OCI-LY3 (cell line): Measurements from ENCODE around the gene BACH2.

Experiments used
- H2AFZ ChIP-seq: fragments of 200-600, 300-600 bp; shearing (Covaris generic); 2 replicates; pipeline ENCODE4 v1.6.0; 2014; ENCODE audit warnings: antibody characterized with exemption, low read depth, low read length
- H3K27ac ChIP-seq: fragments of 200-600, 300-600 bp; sonication (generic); 2 replicates; pipeline ENCODE4 v1.5.1; 2014; ENCODE audit warnings: mild to moderate bottlenecking, low read length, moderate library complexity, mixed read lengths
- H3K27me3 ChIP-seq: fragments of 200-600, 300-600 bp; sonication (generic); 2 replicates; pipeline ENCODE4 v1.6.1; 2014; ENCODE audit warnings: low read depth, low read length, mixed read lengths
- H3K36me3 ChIP-seq: fragments of 200-600, 300-600 bp; sonication (generic); replicated peaks from 2 replicates; pipeline ENCODE3; 2014; ENCODE audit warnings: low read depth, low read length, mixed read lengths
- H3K4me1 ChIP-seq: fragments of 300-600, 200-600 bp; sonication (generic); 2 replicates; pipeline ENCODE4 v1.6.1; 2014; ENCODE audit warnings: low read length, mixed read lengths
- H3K4me2 ChIP-seq: fragments of 200-600, 300-600 bp; sonication (generic); 2 replicates; pipeline ENCODE4 v1.6.1; 2014; ENCODE audit warnings: low read length, mixed read lengths
- H3K4me3 ChIP-seq: fragments of 300-600, 200-600 bp; sonication (generic); 2 replicates; pipeline ENCODE4 v1.5.1; 2014; ENCODE audit warnings: antibody characterized with exemption, mild to moderate bottlenecking, low read length, moderate library complexity
- H3K79me2 ChIP-seq: fragments of 300-600, 200-600 bp; shearing (Covaris generic); 2 replicates; pipeline ENCODE4 v1.6.1; 2014; ENCODE audit warnings: mild to moderate bottlenecking, low read length, mixed read lengths
- H3K9ac ChIP-seq: fragments of 300-600, 200-600 bp; shearing (Covaris generic); 2 replicates; pipeline ENCODE4 v1.6.0; 2014; ENCODE audit warnings: mild to moderate bottlenecking, low read length, moderate library complexity
- H3K9me3 ChIP-seq: fragments of 200-600, 300-600 bp; shearing (Covaris generic); 2 replicates; pipeline ENCODE4 v1.6.1; 2014; ENCODE audit warnings: low read length, mixed read lengths; ENCODE audit not compliant: insufficient read depth
- H4K20me1 ChIP-seq: fragments of 200-600, 300-600 bp; sonication (generic); 2 replicates; pipeline ENCODE4 v1.6.1; 2016; ENCODE audit warnings: low read length, mixed read lengths; ENCODE audit not compliant: insufficient read depth
- EZH2phosphoT487 ChIP-seq: fragments of 200-600 bp; shearing (Covaris generic); IDR thresholded peaks from 2 replicates; pipeline ENCODE4 v1.6.1; 2018; ENCODE audit warnings: antibody characterized with exemption, mixed run types, low read depth
- TF ChIP-seq, protein P1 (sequence below): fragments of 200-600, 300-600 bp; sonication (generic); IDR thresholded peaks from 2 replicates; pipeline ENCODE4 v1.5.1; 2014; ENCODE audit warnings: antibody characterized with exemption, low read length, low read depth

The BACH2 gene

DNA sequence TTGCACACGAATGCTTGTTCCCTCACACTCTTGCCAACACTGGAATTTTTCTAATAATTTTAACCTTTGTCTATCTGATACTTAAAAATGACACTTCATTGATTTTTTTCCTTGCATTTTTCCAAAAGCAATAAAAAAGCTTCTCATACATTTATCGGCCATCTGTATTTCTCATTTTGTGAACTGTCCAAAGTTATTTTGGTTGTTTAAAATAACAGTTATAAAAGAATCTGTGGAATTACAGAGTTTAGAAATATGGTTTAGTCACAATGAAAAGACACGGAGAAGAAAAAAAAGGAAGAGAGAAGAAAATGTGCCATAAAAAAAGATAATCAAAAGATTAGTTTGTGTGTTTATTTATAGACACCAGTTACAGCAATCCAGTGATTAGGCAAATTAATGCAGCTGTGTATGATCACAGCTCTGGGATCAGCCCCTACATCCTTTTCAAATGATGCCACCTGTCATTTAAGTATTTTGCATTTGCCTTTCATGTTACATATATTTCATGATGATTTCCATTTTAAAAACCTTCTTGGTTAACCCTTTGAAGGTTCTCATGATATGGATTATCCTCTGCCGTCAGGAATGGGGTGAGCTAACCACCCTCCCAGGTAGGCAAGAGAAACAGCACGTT is 171.7 kb downstream of the BACH2 start:
- Histone ChIP-seq H3K36me3 (no peaks in the 10 kb centered on the region), H3K4me2 (no peak overlapping the region), H3K79me2 (no peaks in the 10 kb centered on the region), H3K27me3 (peaks cover 64% of the 10 kb centered on the region), H3K4me3 (no peak overlapping the region), H3K4me1 (no peaks in the 10 kb centered on the region; the same call in 1 of the 2 replicates), H4K20me1 (0 out of 2 replicates have a peak, but pooled peaks cover 5% of the 10 kb centered on the region), H2AFZ (no peak overlapping the region), H3K9ac (no peak overlapping the region), H3K9me3 (no peaks in the 10 kb centered on the region), H3K27ac (no peak overlapping the region)
- no peak for TF ChIP-seq EZH2phosphoT487
- TF ChIP-seq, protein P1, sequence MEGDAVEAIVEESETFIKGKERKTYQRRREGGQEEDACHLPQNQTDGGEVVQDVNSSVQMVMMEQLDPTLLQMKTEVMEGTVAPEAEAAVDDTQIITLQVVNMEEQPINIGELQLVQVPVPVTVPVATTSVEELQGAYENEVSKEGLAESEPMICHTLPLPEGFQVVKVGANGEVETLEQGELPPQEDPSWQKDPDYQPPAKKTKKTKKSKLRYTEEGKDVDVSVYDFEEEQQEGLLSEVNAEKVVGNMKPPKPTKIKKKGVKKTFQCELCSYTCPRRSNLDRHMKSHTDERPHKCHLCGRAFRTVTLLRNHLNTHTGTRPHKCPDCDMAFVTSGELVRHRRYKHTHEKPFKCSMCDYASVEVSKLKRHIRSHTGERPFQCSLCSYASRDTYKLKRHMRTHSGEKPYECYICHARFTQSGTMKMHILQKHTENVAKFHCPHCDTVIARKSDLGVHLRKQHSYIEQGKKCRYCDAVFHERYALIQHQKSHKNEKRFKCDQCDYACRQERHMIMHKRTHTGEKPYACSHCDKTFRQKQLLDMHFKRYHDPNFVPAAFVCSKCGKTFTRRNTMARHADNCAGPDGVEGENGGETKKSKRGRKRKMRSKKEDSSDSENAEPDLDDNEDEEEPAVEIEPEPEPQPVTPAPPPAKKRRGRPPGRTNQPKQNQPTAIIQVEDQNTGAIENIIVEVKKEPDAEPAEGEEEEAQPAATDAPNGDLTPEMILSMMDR = no peak

DNA sequence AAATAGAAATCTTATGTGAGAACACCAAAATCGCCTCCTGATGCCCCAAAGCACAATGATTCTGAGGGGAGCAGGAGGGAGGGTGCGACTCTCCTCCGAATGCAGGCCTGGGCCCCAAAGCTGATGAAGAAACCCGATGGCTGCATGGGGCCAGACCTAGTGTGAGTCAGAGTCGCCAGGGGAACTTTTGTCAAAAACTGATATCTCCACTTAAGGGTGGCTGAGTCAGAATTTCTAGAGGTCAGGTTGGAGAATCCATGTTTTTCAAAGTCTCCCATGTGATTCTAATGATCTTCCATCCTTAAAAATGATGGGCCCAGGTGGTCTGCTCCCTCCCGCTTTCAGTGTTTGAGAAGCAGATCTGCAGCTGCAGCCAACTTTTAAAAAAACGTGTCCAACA is 172.8 kb downstream of the BACH2 start:
- H4K20me1 ChIP-seq = 0 out of 2 replicates have a peak, but pooled peaks cover 5% of the 10 kb centered on the region
- no peak overlapping the region for H3K27ac ChIP-seq
- H3K9ac ChIP-seq = no peak overlapping the region
- no peaks in the 10 kb centered on the region for H3K9me3 ChIP-seq
- H3K4me1 ChIP-seq = no peaks in the 10 kb centered on the region; the same call in 1 of the 2 replicates
- no peak overlapping the region for H3K4me3 ChIP-seq
- H3K79me2 ChIP-seq = no peaks in the 10 kb centered on the region
- no peak overlapping the region for H3K4me2 ChIP-seq
- TF ChIP-seq, protein P1 = no peak
- no peak for TF ChIP-seq EZH2phosphoT487
- peaks cover 74% of the 10 kb centered on the region for H3K27me3 ChIP-seq
- H2AFZ ChIP-seq = no peak overlapping the region
- H3K36me3 ChIP-seq = no peaks in the 10 kb centered on the region

DNA sequence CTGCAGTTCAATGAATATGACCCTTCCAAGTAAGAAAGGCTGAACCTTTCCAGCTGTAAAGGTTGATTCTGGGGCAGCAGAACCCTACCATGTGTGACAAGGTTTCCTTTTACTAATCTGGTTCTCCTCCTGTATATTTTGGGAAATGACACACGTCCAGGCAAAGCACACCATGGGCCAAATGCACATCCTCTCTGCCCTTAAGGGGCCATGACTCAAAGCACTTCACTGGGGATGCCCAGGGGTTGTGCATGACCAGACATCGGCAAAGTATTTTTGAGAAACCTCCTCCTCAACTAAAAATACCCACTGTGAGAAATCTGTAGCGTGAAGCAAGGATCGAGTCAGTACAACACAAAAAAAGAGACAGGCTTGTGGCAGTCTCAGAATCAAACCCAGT is 174.7 kb downstream of the BACH2 start:
- Histone ChIP-seq H3K9ac (no peak overlapping the region), H2AFZ (no peak overlapping the region), H3K4me3 (no peak overlapping the region), H3K4me2 (no peak overlapping the region), H3K36me3 (no peaks in the 10 kb centered on the region), H4K20me1 (0 out of 2 replicates have a peak, but pooled peaks cover 5% of the 10 kb centered on the region), H3K4me1 (no peaks in the 10 kb centered on the region; the same call in 1 of the 2 replicates), H3K9me3 (no peaks in the 10 kb centered on the region), H3K27me3 (peaks cover 85% of the 10 kb centered on the region), H3K27ac (no peak overlapping the region), H3K79me2 (no peaks in the 10 kb centered on the region)
- no peak for TF ChIP-seq EZH2phosphoT487
- TF ChIP-seq, protein P1 = no peak

DNA sequence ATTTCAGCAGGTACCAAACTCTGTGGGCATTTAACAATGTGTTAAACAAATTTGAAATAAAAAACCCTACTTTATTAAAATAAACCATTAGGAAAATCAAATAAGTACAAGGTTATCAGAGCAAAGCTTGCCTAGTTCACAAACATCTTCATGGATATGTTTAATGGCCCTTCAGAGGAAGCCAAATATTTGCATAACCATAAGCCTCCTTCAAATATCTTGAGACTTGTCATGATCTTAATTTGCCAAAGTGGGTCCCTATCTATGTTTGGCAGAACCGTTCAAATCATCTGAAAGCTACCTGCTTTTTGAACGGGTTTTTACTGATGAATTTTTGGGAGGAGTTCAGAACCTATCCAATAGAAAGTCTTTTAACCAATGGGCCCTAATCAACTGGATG is 176.3 kb downstream of the BACH2 start:
- no peaks in the 10 kb centered on the region; the same call in 1 of the 2 replicates for H3K4me1 ChIP-seq
- H3K9me3 ChIP-seq = no peaks in the 10 kb centered on the region
- 0 out of 2 replicates have a peak, but pooled peaks cover 5% of the 10 kb centered on the region for H4K20me1 ChIP-seq
- no peaks in the 10 kb centered on the region for H3K79me2 ChIP-seq
- H3K9ac ChIP-seq = no peak overlapping the region
- no peak overlapping the region for H3K4me3 ChIP-seq
- no peak overlapping the region for H3K4me2 ChIP-seq
- H3K27ac ChIP-seq = no peak overlapping the region
- peaks cover 84% of the 10 kb centered on the region for H3K27me3 ChIP-seq
- H3K36me3 ChIP-seq = no peaks in the 10 kb centered on the region
- no peak for TF ChIP-seq EZH2phosphoT487
- TF ChIP-seq, protein P1 = no peak
- H2AFZ ChIP-seq = no peak overlapping the region
